Kidney epithelial cell (primary cell): ENCODE results near the gene FEM1B. TPM values are rescaled to one million over a fixed set of nuclear protein-coding genes. Genes with fewer than 3 reads are reported as not detected.

Experiments used
- DNase-seq: peaks from one replicate; pipeline ENCODE4 v3.0.0-alpha.2; 2010; ENCODE audit warnings: low read depth
- H3K27me3 ChIP-seq: 2 replicates; pipeline ENCODE4 v1.6.0; 2011; ENCODE audit warnings: low read length; ENCODE audit not compliant: control insufficient read depth, insufficient read depth
- H3K36me3 ChIP-seq: 2 replicates; pipeline ENCODE4 v1.5.1; 2011; ENCODE audit warnings: low read length; ENCODE audit not compliant: control insufficient read depth, insufficient read depth
- H3K4me3 ChIP-seq: 2 replicates; pipeline ENCODE4 v1.5.1; 2011; ENCODE audit warnings: low read depth, mild to moderate bottlenecking, control low read depth, low read length
- CTCF ChIP-seq: IDR thresholded peaks from 2 replicates; pipeline ENCODE4 v1.5.1; 2011; ENCODE audit warnings: mild to moderate bottlenecking, moderate library complexity, low read length, control low read depth, inconsistent platforms; ENCODE audit not compliant: insufficient read depth, poor library complexity, severe bottlenecking
- total RNA-seq: library from RNA; depleted of rRNA; stranded (reverse); fragments of >200 nt; gene quantifications from 2 replicates; pipeline ENCODE4 v1.2.3, GENCODE V29; 2015

The FEM1B gene
- total RNA-seq, 1 donor from 2014 or later, result 37.6 TPM

DNA sequence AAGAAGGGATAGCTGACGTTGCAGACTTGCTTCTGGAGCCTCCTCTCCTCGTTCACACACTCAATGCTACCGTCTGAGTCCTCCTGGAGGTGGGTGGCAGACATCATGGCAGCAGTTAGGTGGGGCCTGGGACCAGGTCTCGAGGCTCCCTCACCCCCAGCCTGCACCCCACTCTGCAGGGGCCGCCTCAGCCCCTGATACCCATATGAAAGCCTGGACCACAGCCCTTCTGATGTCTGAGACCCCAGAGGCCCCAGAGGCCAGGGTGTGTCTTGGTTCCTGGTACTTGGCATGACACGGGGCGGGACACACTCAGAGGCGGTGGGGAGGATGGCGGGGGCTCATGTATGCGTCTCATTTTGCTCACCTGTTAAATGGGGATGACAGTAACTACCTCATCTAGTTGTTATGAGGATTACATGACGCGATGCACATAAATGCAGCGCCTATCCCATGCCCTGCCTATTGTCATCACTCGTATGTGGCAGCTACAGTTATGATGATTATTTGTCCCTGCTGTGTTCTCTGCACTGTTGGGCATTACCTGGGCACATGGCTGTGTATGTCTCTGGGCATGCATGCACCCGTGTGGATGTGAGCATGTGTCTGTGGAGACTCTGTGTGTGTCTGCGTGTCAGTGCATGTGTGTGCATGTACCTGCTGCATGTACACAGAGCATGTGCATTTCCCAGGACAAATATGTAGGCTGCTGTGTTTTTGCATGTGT, 39.9 kb downstream of the FEM1B start:
- Histone ChIP-seq H3K36me3 (no peaks in the 10 kb centered on the region), H3K27me3 (no peaks in the 10 kb centered on the region), H3K4me3 (no peak overlapping the region)
- TF ChIP-seq CTCF, result no peak
- DNase-seq, result no peak

DNA sequence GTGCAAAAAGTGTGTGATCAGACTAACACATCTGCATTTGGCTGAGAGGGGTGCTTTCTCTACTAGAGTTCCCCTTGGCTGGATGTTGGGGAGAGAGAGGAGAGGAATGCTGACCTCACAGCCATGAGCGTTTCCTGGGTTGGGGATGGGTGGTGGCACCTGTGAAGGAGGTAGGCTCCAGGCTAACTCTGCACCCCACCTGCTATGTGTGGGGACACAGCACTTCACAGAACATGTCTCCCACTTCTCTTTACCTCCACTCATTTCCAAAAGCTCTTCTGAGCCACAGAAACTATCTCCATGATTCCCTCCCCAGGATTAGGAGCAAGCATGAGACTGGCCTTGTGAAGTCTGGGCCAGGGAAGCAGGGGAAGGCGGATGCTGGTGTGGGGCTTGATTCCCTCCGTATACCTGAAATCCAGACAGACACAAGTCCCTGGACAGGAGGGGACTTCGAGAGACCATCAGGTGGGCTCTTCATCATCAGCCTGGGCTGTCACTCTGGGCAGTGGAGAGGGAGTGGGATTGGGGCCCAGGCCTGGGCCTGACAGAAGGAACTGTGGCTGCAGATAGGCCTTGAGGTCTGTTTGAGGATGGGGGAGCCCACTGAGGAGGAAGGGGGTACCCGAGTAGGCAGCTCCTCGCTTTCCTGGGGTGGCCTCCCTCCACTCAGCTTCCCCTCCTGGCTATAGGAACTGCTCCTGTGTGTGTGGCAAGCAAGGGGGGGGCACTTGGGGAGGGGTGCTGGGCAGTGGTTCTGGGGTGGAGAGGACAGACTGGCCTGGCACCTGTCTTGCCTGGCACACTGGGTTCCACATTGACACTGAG, 40.7 kb downstream of the FEM1B start:
- DNase-seq, result no peak
- Histone ChIP-seq H3K36me3 (no peaks in the 10 kb centered on the region), H3K4me3 (no peak overlapping the region), H3K27me3 (no peaks in the 10 kb centered on the region)
- no peak for TF ChIP-seq CTCF

GRCh38 chr15:68318931-68319909, 41.7 kb downstream of the FEM1B start:
- H3K27me3 ChIP-seq, result no peaks in the 10 kb centered on the region
- H3K36me3 ChIP-seq, result no peaks in the 10 kb centered on the region
- DNase-seq, result no peak
- no peak for TF ChIP-seq CTCF
- H3K4me3 ChIP-seq, result no peak overlapping the region

DNA sequence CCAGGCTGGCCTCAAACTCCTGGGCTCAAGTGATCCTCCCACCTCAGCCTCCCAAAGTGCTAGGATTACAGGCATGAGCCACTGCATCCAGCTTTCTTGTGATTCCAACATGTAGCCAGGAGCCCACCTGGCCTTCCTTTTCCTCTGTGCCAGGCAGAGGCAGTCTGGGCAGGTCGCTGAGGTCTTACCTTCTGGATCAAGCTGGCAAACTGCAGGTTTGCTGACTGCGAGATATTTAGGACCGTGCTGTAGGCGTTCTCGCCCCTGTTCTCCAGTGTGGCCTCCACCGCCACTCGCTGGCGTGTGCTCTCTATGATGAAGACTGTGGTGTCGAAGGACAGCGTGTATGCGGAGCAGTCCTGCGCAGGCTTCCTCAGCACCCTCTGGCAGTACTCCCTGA, 42.5 kb downstream of the FEM1B start:
- no peak overlapping the region for H3K4me3 ChIP-seq
- no peak for TF ChIP-seq CTCF
- H3K36me3 ChIP-seq, result no peaks in the 10 kb centered on the region
- no peak for DNase-seq
- H3K27me3 ChIP-seq, result no peaks in the 10 kb centered on the region

- no peak for DNase-seq
- Histone ChIP-seq H3K36me3 (no peaks in the 10 kb centered on the region), H3K27me3 (no peaks in the 10 kb centered on the region), H3K4me3 (no peak overlapping the region)
- no peak for TF ChIP-seq CTCF
Measured at GRCh38 chr15:68321229-68321628, 43.7 kb downstream of the FEM1B start.
